Loucy (cell line): ENCODE results near the gene ETS2.

Source experiments
- CTCF ChIP-seq: fragments of 200-600 bp; sonication (generic); conservative IDR thresholded peaks from 2 replicates; pipeline ENCODE4 v1.5.1; 2014; ENCODE audit warnings: mild to moderate bottlenecking, antibody characterized with exemption, low read length
- EZH2phosphoT487 ChIP-seq: fragments of 200-600 bp; IDR thresholded peaks from 2 replicates; pipeline ENCODE4 v1.6.1; 2018; ENCODE audit warnings: antibody characterized with exemption, mild to moderate bottlenecking, moderate library complexity, borderline replicate concordance

GRCh38 chr21:38815060-38815405 is 9.3 kb downstream of the ETS2 start:
- no peak for TF ChIP-seq CTCF
- TF ChIP-seq EZH2phosphoT487, result no peak
